Suprapubic skin (tissue), 4 donors: ENCODE results near the gene MYCBP2. TPM values are rescaled to one million over a fixed set of nuclear protein-coding genes. Genes with fewer than 3 reads are reported as not detected.

Source experiments
- DNase-seq, 2 donors: peaks; one replicate each; pipeline ENCODE4 v3.0.0-alpha.2; 2019; ENCODE audit warnings: low spot score in 2 of 2
- H3K27ac ChIP-seq: fragments of 200-600 bp; sonication (generic); one replicate; pipeline ENCODE4 v1.5.1; 2019
- H3K27me3 ChIP-seq: fragments of 200-600 bp; sonication (generic); one replicate; pipeline ENCODE4 v1.5.1; 2019
- H3K36me3 ChIP-seq: fragments of 200-600 bp; sonication (generic); one replicate; pipeline ENCODE4 v1.5.1; 2019
- H3K4me1 ChIP-seq: fragments of 200-600 bp; sonication (generic); one replicate; pipeline ENCODE4 v1.5.1; 2019
- H3K4me3 ChIP-seq: fragments of 200-600 bp; sonication (generic); one replicate; pipeline ENCODE4 v1.5.1; 2019; ENCODE audit warnings: mild to moderate bottlenecking
- H3K9me3 ChIP-seq: fragments of 200-600 bp; sonication (generic); one replicate; pipeline ENCODE4 v1.5.1; 2019
- CTCF ChIP-seq, 2 donors: fragments of 200-600 bp in 1 of 2; fragments of 450-650 bp in 1 of 2; sonication (generic) in 1 of 2; IDR thresholded peaks; one replicate each; pipeline ENCODE4 v1.5.1; 2016 to 2019; ENCODE audit warnings: antibody characterized with exemption in 2 of 2, mild to moderate bottlenecking in 1 of 2, moderate library complexity in 1 of 2
- EP300 ChIP-seq: sonication (generic); formaldehyde crosslinking; IDR thresholded peaks from one replicate; pipeline ENCODE4 v1.6.1; 2017; ENCODE audit warnings: antibody characterized with exemption
- POLR2A ChIP-seq, 2 donors: fragments of 450-650 bp; IDR thresholded peaks; one replicate each; pipeline ENCODE4 v1.6.1; 2017; ENCODE audit warnings: antibody characterized with exemption in 2 of 2, mild to moderate bottlenecking in 2 of 2, moderate library complexity in 2 of 2
- POLR2AphosphoS5 ChIP-seq, 3 donors: sonication (generic); formaldehyde crosslinking; IDR thresholded peaks; one replicate each; pipeline ENCODE4 v1.6.1; 2017; ENCODE audit warnings: antibody characterized with exemption in 3 of 3
- WGBS: methylation state at CpG from one replicate; pipeline ENCODE4 v1.1.5; 2018; 5-methylcytosine and 5-hydroxymethylcytosine counted together
- total RNA-seq, 4 donors: library from RNA; depleted of rRNA; stranded (reverse); fragments of >200 nt; gene quantifications; one replicate each; pipeline ENCODE4 v1.1.0, GENCODE V29; 2016

MYCBP2 gene
- total RNA-seq, 4 donors from 2014 or later = 182 to 245 (median 207) TPM

GRCh38 chr13:77338329-77338728, 11.4 kb upstream of the MYCBP2 start:
- TF ChIP-seq POLR2A (IDR thresholded peaks at IDR 0.05) = no peak
- Histone ChIP-seq H3K4me3 (no peak overlapping the region), H3K36me3 (no peaks in the 10 kb centered on the region), H3K4me1 (peaks cover 11% of the 10 kb centered on the region), H3K9me3 (no peaks in the 10 kb centered on the region), H3K27ac (no peak overlapping the region), H3K27me3 (no peaks in the 10 kb centered on the region)
- WGBS = 88% methylated on average over 2 of the region's 2 CpGs
- no peak for DNase-seq

GRCh38 chr13:77337159-77337558, 10.3 kb upstream of the MYCBP2 start:
- DNase-seq = no peak
- Histone ChIP-seq H3K9me3 (no peaks in the 10 kb centered on the region), H3K36me3 (no peaks in the 10 kb centered on the region), H3K27ac (no peak overlapping the region), H3K4me1 (peaks cover 12% of the 10 kb centered on the region), H3K27me3 (no peaks in the 10 kb centered on the region), H3K4me3 (no peak overlapping the region)
- no peak for TF ChIP-seq EP300
- TF ChIP-seq POLR2A (IDR thresholded peaks at IDR 0.05) = no peak
- no peak for TF ChIP-seq POLR2AphosphoS5 (IDR thresholded peaks at IDR 0.05)
- no peak for TF ChIP-seq CTCF (IDR thresholded peaks at IDR 0.05)
- 76% methylated on average over 3 of the region's 3 CpGs for WGBS

- peaks cover 15% of the 10 kb centered on the region for H3K4me1 ChIP-seq
- no peaks in the 10 kb centered on the region for H3K9me3 ChIP-seq
- TF ChIP-seq POLR2AphosphoS5 (IDR thresholded peaks at IDR 0.05) (no peak), EP300 (no peak), POLR2A (IDR thresholded peaks at IDR 0.05) (no peak), CTCF (IDR thresholded peaks at IDR 0.05) (no peak)
- no peak overlapping the region for H3K27ac ChIP-seq
- no peak for DNase-seq
- H3K27me3 ChIP-seq = no peaks in the 10 kb centered on the region
- no peak overlapping the region for H3K4me3 ChIP-seq
- H3K36me3 ChIP-seq = no peaks in the 10 kb centered on the region
Observed at GRCh38 chr13:77335543-77335942, 8.6 kb upstream of the MYCBP2 start.

GRCh38 chr13:77333594-77333993, 6.7 kb upstream of the MYCBP2 start:
- no peak for TF ChIP-seq POLR2AphosphoS5 (IDR thresholded peaks at IDR 0.05)
- no peak for TF ChIP-seq CTCF (IDR thresholded peaks at IDR 0.05)
- no peak for TF ChIP-seq POLR2A (IDR thresholded peaks at IDR 0.05)
- no peak for TF ChIP-seq EP300
- H3K4me1 ChIP-seq = peaks cover 17% of the 10 kb centered on the region
- 55% methylated on average over 4 of the region's 4 CpGs for WGBS

GRCh38 chr13:77331421-77331820, 4.5 kb upstream of the MYCBP2 start:
- peaks cover 31% of the 10 kb centered on the region for H3K4me1 ChIP-seq
- DNase-seq = no peak
- H3K27me3 ChIP-seq = no peaks in the 10 kb centered on the region
- H3K36me3 ChIP-seq = no peaks in the 10 kb centered on the region
- H3K27ac ChIP-seq = no peak overlapping the region
- 95% methylated on average over 2 of the region's 2 CpGs for WGBS
- no peaks in the 10 kb centered on the region for H3K9me3 ChIP-seq
- H3K4me3 ChIP-seq = no peak overlapping the region
- no peak for TF ChIP-seq POLR2A (IDR thresholded peaks at IDR 0.05)

More at GRCh38 chr13:77333594-77333993, 6.7 kb upstream of the MYCBP2 start:
- no peak for DNase-seq
- Histone ChIP-seq H3K27ac (no peak overlapping the region), H3K4me3 (no peak overlapping the region), H3K27me3 (no peaks in the 10 kb centered on the region), H3K36me3 (no peaks in the 10 kb centered on the region), H3K9me3 (no peaks in the 10 kb centered on the region)

GRCh38 chr13:77329911-77330584, 3.2 kb upstream of the MYCBP2 start:
- H3K4me3 ChIP-seq = peak overlapping the region; percentile 93
- H3K4me1 ChIP-seq = peaks cover 34% of the 10 kb centered on the region
- H3K27ac ChIP-seq = peak overlapping the region; percentile 96
- H3K9me3 ChIP-seq = no peaks in the 10 kb centered on the region
- TF ChIP-seq EP300 (no peak), POLR2A (IDR thresholded peaks at IDR 0.05) (no peak), CTCF (IDR thresholded peaks at IDR 0.05) (no peak), POLR2AphosphoS5 (IDR thresholded peaks at IDR 0.05) (no peak)
- 1% methylated on average over 17 of the region's 17 CpGs for WGBS
- H3K27me3 ChIP-seq = no peaks in the 10 kb centered on the region
- H3K36me3 ChIP-seq = no peaks in the 10 kb centered on the region
- DNase-seq = no peak
